BJ (cell line): ENCODE measurements around the gene LRRC59. TPM values are rescaled to one million over a fixed set of nuclear protein-coding genes. Genes with fewer than 3 reads are reported as not detected.
A peak's percentile ranks its signal among the peaks of the same experiment; 100 is the strongest.

Experiments
- CTCF ChIA-PET: fragments of 350-600 bp; formaldehyde crosslinking; extraction: SDS; loops from one replicate; lab custom pipeline; 2021; ENCODE audit warnings: antibody characterized with exemption, inconsistent platforms; lab: Yijun Ruan, JAX
- POLR2A ChIA-PET: fragments of 300-600 bp; sonication (Branson Sonifier 250); formaldehyde crosslinking; extraction: SDS; loops from one replicate; lab custom pipeline; 2021; ENCODE audit warnings: antibody characterized with exemption; lab: Charles Lee
- DNase-seq: peaks from one replicate; pipeline ENCODE4 v3.0.0-alpha.2; 2011; ENCODE audit warnings: low read depth
- H3K27me3 ChIP-seq: 2 replicates; pipeline ENCODE4 v1.6.0; 2011; ENCODE audit warnings: low read length; ENCODE audit not compliant: control insufficient read depth, insufficient read depth
- H3K36me3 ChIP-seq: 2 replicates; pipeline ENCODE4 v1.5.1; 2011; ENCODE audit warnings: low read length; ENCODE audit not compliant: control insufficient read depth, insufficient read depth
- H3K4me3 ChIP-seq: 2 replicates; pipeline ENCODE4 v1.5.1; 2011; ENCODE audit warnings: low read depth, mild to moderate bottlenecking, control low read depth, low read length
- CTCF ChIP-seq: IDR thresholded peaks from 2 replicates; pipeline ENCODE4 v1.5.1; 2011; ENCODE audit warnings: low read depth, mild to moderate bottlenecking, control low read depth, inconsistent platforms, low read length, moderate library complexity; ENCODE audit not compliant: insufficient read depth
- polyA plus RNA-seq: library from polyadenylated mRNA; depleted of rRNA; stranded (reverse); fragments of >200 nt; gene quantifications from 2 replicates; pipeline ENCODE4 v1.2.3, GENCODE V29; 2011

Gene LRRC59
- polyA plus RNA-seq, 1 experiment = 110 TPM

DNA sequence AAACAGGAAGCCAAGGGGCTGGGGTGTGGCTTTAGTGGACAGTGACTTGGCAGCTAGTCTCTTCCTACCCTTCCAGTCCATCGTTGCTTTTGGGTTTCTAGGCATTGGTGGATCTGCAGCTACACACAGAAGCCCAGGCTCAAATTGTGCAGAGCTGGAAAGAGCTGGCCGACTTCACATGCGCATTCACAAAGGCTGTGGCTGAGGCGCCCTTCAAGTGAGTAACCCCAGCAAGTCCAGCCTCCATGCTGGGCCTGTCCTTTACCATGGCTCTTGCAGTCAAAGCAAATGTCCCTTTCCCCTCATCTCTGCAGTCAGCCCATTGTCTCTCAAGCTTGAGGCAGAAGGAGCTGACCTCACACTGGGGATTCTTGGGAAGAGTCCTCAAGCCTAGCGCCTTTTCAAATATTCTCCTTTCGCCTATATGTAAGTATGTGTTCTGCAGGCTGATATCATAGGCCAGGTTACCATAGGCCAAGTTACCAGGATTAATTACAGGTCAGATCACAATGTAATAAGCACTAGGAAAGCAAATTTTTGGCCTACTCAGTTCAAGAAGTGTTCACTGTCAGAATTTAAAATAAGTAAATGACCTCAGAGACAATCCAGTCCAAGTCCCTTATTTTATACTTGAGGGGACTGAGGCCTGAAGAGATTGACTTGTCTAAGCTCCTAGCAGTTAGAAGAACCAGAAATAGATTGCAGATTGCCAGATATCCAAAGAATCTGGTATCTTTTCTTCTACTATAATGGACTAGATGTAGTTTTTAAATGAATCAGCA, 17.8 kb downstream of the LRRC59 start:
- no peak for TF ChIP-seq CTCF
- Histone ChIP-seq H3K4me3 (no peak overlapping the region), H3K36me3 (peaks cover 16% of the 10 kb centered on the region), H3K27me3 (no peaks in the 10 kb centered on the region)
- ChIA-PET CTCF (interaction anchor here (1.5 to 1.9 kb wide), 2 partner anchors 14 to 17 kb away, joined by 5 to 6 read pairs; partner anchors contain the start of gene LRRC59), POLR2A (no interaction called here)
- no peak for DNase-seq

DNA sequence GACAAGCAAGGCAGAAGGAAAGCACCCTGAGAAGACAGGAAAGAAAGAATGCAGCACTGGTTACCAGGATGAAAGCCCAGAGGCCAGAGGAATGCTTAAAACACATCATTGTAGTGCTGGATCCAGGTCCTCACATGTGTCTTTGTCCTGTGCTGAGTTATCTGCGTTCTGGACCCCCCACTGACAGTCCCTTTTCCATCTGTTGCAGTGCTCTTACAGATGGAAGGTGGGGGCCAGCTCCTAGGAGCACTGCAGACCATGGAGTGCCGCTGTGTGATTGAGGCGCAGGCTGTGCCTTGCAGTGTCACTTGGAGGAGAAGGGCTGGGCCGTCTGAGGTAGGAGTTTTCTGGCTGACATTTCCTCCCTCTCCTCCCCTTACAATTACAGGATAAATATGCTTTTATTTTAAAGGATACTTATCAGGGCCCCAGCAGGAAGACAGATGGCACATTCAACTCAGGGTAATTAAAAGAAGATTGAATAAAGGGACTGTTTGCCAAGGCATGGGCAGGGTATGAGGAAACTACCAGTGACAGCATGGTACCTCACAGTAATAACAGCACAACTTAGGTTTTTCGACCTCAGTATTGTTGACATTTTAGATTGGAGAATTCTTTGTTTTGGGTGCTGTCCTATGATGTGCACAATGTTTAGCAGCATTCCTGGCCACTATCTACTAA, 21.3 kb downstream of the LRRC59 start:
- CTCF ChIA-PET = interaction anchor here (0.6 to 1.7 kb wide), 3 partner anchors 21 to 103 kb away, joined by 3 to 6 read pairs (median 3); partner anchors contain the start of gene LRRC59
- DNase-seq = no peak

DNA sequence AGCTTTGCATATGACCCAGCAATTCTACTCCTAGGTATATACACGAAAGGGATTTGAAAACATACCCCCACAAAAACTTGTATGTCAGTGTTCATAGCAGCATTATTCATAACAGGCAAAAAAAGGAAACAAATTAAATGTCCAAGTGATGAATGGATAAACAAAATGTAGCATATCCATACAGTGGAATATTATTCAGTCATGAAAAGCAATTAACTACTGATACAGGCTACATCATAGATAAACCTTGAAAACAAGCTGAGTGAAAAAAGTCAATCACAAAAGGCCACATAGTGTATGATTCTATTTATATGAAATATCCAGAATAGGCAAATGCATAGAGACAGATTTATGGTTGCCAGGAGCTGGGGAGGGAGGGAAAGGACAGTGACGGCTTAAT, 23.6 kb downstream of the LRRC59 start:
- Histone ChIP-seq H3K36me3 (peaks cover 7% of the 10 kb centered on the region), H3K4me3 (no peak overlapping the region), H3K27me3 (no peaks in the 10 kb centered on the region)
- ChIA-PET POLR2A (no interaction called here), CTCF (interaction anchor here (1.0 kb wide), 1 partner anchor 24 kb away, joined by 4 read pairs; the partner anchor contains the start of gene LRRC59)
- DNase-seq = no peak
- TF ChIP-seq CTCF = no peak

More for the DNA sequence above, 21.3 kb downstream of the LRRC59 start:
- peaks cover 4% of the 10 kb centered on the region for H3K36me3 ChIP-seq
- H3K4me3 ChIP-seq = no peak overlapping the region
- no peak for TF ChIP-seq CTCF
- POLR2A ChIA-PET = no interaction called here
- H3K27me3 ChIP-seq = no peaks in the 10 kb centered on the region

DNA sequence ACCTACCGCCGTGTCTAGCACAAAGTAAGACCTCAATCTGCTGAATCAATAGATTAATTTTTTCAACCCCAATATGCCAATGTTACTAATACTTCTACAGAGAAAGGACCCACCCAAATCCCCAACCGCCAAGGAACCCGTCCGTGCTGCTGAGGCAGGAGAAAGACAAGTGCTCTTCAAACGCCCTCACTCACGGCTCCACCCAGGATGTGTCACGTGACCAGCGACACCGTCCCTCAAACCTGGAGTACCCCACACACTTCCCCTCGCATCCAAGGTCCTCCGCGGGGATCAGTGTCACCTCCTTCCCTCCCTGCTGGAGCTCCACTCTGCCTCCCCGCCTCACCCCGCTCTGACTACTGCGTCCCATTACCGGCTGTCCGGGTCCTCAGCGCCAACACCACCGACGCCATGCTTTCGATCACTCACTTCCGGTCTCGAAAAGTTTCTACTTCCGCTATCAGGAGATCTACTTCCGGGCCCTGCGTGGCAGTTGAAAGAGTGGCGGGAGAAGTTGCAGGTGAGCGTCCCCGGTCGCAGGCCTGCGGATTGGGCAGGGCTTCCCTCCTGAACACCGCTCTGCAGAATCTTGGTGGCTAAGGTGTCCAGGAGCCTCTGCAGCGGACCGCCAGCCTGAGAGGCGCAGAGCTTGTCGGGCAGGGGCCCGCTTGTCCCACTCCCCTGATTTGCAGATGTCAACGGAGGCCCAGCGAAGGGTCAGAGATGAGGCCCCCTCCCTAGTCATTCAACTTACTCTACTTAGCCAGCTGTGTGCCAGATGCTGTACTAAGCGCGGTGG, 24.4 kb downstream of the LRRC59 start, which contains the start of the genes EME1 and MRPL27:
Gene EME1, plus strand, starts transcription at position 472 of the 799 bp plus-strand sequence. CDS start 1,980 bp downstream, outside the sequence.
Gene MRPL27, minus strand, starts transcription at position 427 of the 799 bp plus-strand sequence. Its CDS starts 14 bp downstream, at position 413.
- H3K27me3 ChIP-seq = no peaks in the 10 kb centered on the region
- peaks cover 12% of the 10 kb centered on the region for H3K36me3 ChIP-seq
- TF ChIP-seq CTCF = no peak
- POLR2A ChIA-PET = no interaction called here
- DNase-seq = peak; percentile 43
- CTCF ChIA-PET = interaction anchor here (1.0 kb wide), 1 partner anchor 24 kb away, joined by 4 read pairs; the partner anchor contains the start of gene LRRC59
- H3K4me3 ChIP-seq = peak within 1 kb of the TSS; percentile 54
